ENCODE data around the gene CHRNB2. TPM values are rescaled to one million over a fixed set of nuclear protein-coding genes. Genes with fewer than 3 reads are reported as not detected.

CHRNB2 gene
- total RNA-seq, 4 donors from 2014 or later: not detected

DNA sequence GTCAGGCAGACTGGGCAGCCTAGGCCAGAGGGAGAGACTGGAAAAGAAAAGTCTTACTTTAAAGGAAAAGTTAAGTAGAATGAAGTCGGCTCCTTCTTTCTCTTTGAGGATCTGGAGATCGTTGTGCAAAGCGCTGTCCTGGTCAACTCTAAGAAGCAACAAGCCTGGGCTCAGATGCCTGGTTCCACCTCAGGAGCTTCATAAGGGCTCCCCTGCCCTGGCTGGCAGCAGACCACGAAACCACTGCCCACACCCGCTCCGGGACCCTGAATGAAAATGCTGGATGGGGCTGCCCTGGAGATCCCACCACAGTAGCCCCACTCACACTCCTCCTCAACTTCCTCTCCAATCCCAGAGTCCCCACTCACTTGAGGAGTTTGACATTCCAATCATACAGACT lies 15.5 kb upstream of the CHRNB2 start:
- H3K36me3 ChIP-seq: peaks cover 0 to 73% (median 35%) of the 10 kb centered on the region in 3 donors
- 84 to 87% methylated on average over 6 of the region's 6 CpGs for WGBS, 2 donors
- no peak for TF ChIP-seq EP300 (IDR thresholded peaks at IDR 0.05)
- no peak for TF ChIP-seq POLR2A (IDR thresholded peaks at IDR 0.05)
- TF ChIP-seq, protein P1, sequence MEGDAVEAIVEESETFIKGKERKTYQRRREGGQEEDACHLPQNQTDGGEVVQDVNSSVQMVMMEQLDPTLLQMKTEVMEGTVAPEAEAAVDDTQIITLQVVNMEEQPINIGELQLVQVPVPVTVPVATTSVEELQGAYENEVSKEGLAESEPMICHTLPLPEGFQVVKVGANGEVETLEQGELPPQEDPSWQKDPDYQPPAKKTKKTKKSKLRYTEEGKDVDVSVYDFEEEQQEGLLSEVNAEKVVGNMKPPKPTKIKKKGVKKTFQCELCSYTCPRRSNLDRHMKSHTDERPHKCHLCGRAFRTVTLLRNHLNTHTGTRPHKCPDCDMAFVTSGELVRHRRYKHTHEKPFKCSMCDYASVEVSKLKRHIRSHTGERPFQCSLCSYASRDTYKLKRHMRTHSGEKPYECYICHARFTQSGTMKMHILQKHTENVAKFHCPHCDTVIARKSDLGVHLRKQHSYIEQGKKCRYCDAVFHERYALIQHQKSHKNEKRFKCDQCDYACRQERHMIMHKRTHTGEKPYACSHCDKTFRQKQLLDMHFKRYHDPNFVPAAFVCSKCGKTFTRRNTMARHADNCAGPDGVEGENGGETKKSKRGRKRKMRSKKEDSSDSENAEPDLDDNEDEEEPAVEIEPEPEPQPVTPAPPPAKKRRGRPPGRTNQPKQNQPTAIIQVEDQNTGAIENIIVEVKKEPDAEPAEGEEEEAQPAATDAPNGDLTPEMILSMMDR (IDR thresholded peaks at IDR 0.05): no peak
- no peaks in the 10 kb centered on the region for H3K27me3 ChIP-seq
- DNase-seq (ENCODE audit: low spot score in 2 of 2): no peak
- H3K27ac ChIP-seq: no peak overlapping the region
- H3K4me3 ChIP-seq: no peak overlapping the region
- peaks cover 0 to 55% (median 11%) of the 10 kb centered on the region in 4 donors for H3K4me1 ChIP-seq
- H3K9me3 ChIP-seq: no peaks in the 10 kb centered on the region

GRCh38 chr1:154553056-154554030 lies 14.2 kb upstream of the CHRNB2 start:
- Histone ChIP-seq H3K4me3 (no peak overlapping the region), H3K4me1 (peaks cover 0 to 50% (median 17%) of the 10 kb centered on the region in 4 donors), H3K36me3 (peaks cover 0 to 73% (median 35%) of the 10 kb centered on the region in 3 donors), H3K27ac (no peak overlapping the region), H3K27me3 (no peaks in the 10 kb centered on the region), H3K9me3 (no peaks in the 10 kb centered on the region)
- TF ChIP-seq EP300 (IDR thresholded peaks at IDR 0.05) (no peak), POLR2A (IDR thresholded peaks at IDR 0.05) (no peak)
- TF ChIP-seq, protein P1 (IDR thresholded peaks at IDR 0.05): no peak
- DNase-seq (ENCODE audit: low spot score in 2 of 2): no peak
- WGBS, 2 donors: 71 to 73% methylated on average over 12 of the region's 12 CpGs

GRCh38 chr1:154556422-154556821 lies 11.2 kb upstream of the CHRNB2 start:
- WGBS, 2 donors: 2 to 13% methylated on average over 4 of the region's 4 CpGs
- Histone ChIP-seq H3K27ac (peak overlapping the region; percentile 50 to 98 (median 82)), H3K4me1 (peaks cover 0 to 45% (median 20%) of the 10 kb centered on the region in 4 donors), H3K27me3 (no peaks in the 10 kb centered on the region), H3K9me3 (no peaks in the 10 kb centered on the region), H3K4me3 (peak overlapping the region; percentile 19 to 97 (median 71)), H3K36me3 (peaks cover 0 to 46% (median 21%) of the 10 kb centered on the region in 3 donors)
- no peak for DNase-seq (ENCODE audit: low spot score in 2 of 2)
- TF ChIP-seq POLR2A (IDR thresholded peaks at IDR 0.05): no peak
- TF ChIP-seq EP300 (IDR thresholded peaks at IDR 0.05): peak in 1 of 2 donors; percentile 13
- TF ChIP-seq, protein P1 (IDR thresholded peaks at IDR 0.05): no peak

DNA sequence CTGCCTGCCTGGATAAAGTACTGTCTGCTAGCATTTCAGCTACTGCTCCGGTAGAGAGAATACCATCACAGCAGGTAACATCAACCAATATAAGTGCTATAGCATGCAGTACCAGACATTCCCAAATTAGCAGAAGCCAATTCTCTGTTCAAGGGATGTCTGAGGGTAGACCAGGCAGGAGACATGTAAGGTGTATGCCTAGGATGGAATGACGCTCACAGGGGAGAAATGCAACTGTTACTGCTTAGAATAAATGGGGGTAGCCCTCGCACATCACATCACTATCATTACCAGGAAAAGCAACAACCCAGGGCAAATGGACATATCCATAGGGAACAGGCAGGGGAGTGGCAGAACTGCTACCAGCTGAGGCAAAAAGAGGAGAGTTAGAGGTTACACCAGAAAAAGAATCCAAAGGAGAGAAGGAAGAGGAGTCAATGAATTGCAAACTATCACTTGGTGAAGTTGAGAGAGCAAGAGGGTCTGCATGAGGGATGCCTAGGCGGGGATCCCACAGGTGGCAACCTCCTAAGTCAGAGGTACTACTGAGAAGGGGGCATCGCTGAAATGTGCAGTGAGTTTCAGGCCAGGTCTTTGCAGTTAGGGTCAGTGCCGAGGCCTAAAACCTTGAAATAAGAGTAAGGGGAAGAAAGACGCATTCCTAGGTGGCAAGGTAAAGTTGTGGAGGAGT lies 10.2 kb upstream of the CHRNB2 start:
- TF ChIP-seq EP300 (IDR thresholded peaks at IDR 0.05) (no peak), POLR2A (IDR thresholded peaks at IDR 0.05) (no peak)
- TF ChIP-seq, protein P1 (IDR thresholded peaks at IDR 0.05): no peak
- H3K27me3 ChIP-seq: no peaks in the 10 kb centered on the region
- H3K27ac ChIP-seq: peak overlapping the region; percentile 80 to 98 (median 84)
- peaks cover 0 to 45% (median 20%) of the 10 kb centered on the region in 4 donors for H3K4me1 ChIP-seq
- peaks cover 0 to 36% (median 12%) of the 10 kb centered on the region in 3 donors for H3K36me3 ChIP-seq
- peak overlapping the region; percentile 70 to 97 (median 76) for H3K4me3 ChIP-seq
- DNase-seq (ENCODE audit: low spot score in 2 of 2): no peak
- no peaks in the 10 kb centered on the region for H3K9me3 ChIP-seq
- 14% methylated on average over 7 of the region's 7 CpGs for WGBS, 2 donors

Measured in tibial nerve (tissue), 4 donors.